ENCODE measurements around the gene SH2D1A. TPM values are rescaled to one million over a fixed set of nuclear protein-coding genes. Genes with fewer than 3 reads are reported as not detected.

The SH2D1A gene
- total and polyA plus RNA-seq, 3 donors from 2014 or later, result 0.82 TPM; not detected in 2

GRCh38 chrX:124388562-124388961 lies 42.2 kb downstream of the SH2D1A start:
- intact Hi-C loops (cut with DNase I; ENCODE audit: low total_unique reads), result no loop called here
- Histone ChIP-seq H3K9me3 (no peaks in the 10 kb centered on the region), H3K27me3 (no peaks in the 10 kb centered on the region), H3K27ac (no peak overlapping the region), H3K36me3 (ENCODE audit: low read depth, missing control alignments) (no peaks in the 10 kb centered on the region), H3K4me3 (no peak overlapping the region), H3K4me1 (no peaks in the 10 kb centered on the region)
- peak; percentile 49 for DNase-seq
- WGBS, 2 donors, result 0 to 3% methylated on average over 1 to 2 of the region's 2 CpGs
- peak in 2 of 3 experiments; percentile 45 to 63 for TF ChIP-seq CTCF (IDR thresholded peaks at IDR 0.05)
- no peak for TF ChIP-seq POLR2A (IDR thresholded peaks at IDR 0.05)

GRCh38 chrX:124392794-124393193 lies 46.4 kb downstream of the SH2D1A start:
- TF ChIP-seq CTCF (IDR thresholded peaks at IDR 0.05), result no peak
- TF ChIP-seq POLR2A (IDR thresholded peaks at IDR 0.05), result no peak
- Histone ChIP-seq H3K36me3 (ENCODE audit: low read depth, missing control alignments) (no peaks in the 10 kb centered on the region), H3K27me3 (no peaks in the 10 kb centered on the region), H3K4me1 (no peaks in the 10 kb centered on the region), H3K27ac (no peak overlapping the region), H3K9me3 (no peaks in the 10 kb centered on the region), H3K4me3 (no peak overlapping the region)
- intact Hi-C loops (cut with DNase I; ENCODE audit: low total_unique reads), result no loop called here
- 82 to 92% methylated on average over 2 to 3 of the region's 3 CpGs for WGBS, 2 donors
- no peak for DNase-seq

- WGBS, 2 donors, result 73 to 87% methylated on average over 1 of the region's 1 CpG
Observed at GRCh38 chrX:124393238-124393637, 46.9 kb downstream of the SH2D1A start.

GRCh38 chrX:124393659-124394058 lies 47.3 kb downstream of the SH2D1A start:
- 93 to 95% methylated on average over 3 of the region's 3 CpGs for WGBS, 2 donors
- Histone ChIP-seq H3K27ac (no peak overlapping the region), H3K9me3 (no peaks in the 10 kb centered on the region), H3K4me3 (no peak overlapping the region), H3K4me1 (no peaks in the 10 kb centered on the region), H3K27me3 (no peaks in the 10 kb centered on the region), H3K36me3 (ENCODE audit: low read depth, missing control alignments) (no peaks in the 10 kb centered on the region)
- TF ChIP-seq POLR2A (IDR thresholded peaks at IDR 0.05), result no peak
- TF ChIP-seq CTCF (IDR thresholded peaks at IDR 0.05), result no peak
- intact Hi-C loops (cut with DNase I; ENCODE audit: low total_unique reads), result no loop called here
- DNase-seq, result no peak

More at GRCh38 chrX:124393238-124393637, 46.9 kb downstream of the SH2D1A start:
- Histone ChIP-seq H3K9me3 (no peaks in the 10 kb centered on the region), H3K4me3 (no peak overlapping the region), H3K27ac (no peak overlapping the region), H3K4me1 (no peaks in the 10 kb centered on the region), H3K36me3 (ENCODE audit: low read depth, missing control alignments) (no peaks in the 10 kb centered on the region), H3K27me3 (no peaks in the 10 kb centered on the region)
- TF ChIP-seq POLR2A (IDR thresholded peaks at IDR 0.05) (no peak), CTCF (IDR thresholded peaks at IDR 0.05) (no peak)
- intact Hi-C loops (cut with DNase I; ENCODE audit: low total_unique reads), result no loop called here
- DNase-seq, result no peak

- WGBS, 2 donors, result 69 to 81% methylated on average over 3 of the region's 3 CpGs
- intact Hi-C loops (cut with DNase I; ENCODE audit: low total_unique reads), result no loop called here
- Histone ChIP-seq H3K27ac (no peak overlapping the region), H3K27me3 (no peaks in the 10 kb centered on the region), H3K4me1 (no peaks in the 10 kb centered on the region), H3K4me3 (no peak overlapping the region), H3K36me3 (ENCODE audit: low read depth, missing control alignments) (no peaks in the 10 kb centered on the region), H3K9me3 (no peaks in the 10 kb centered on the region)
- DNase-seq, result no peak
- TF ChIP-seq POLR2A (IDR thresholded peaks at IDR 0.05) (no peak), CTCF (IDR thresholded peaks at IDR 0.05) (no peak)
Observed at GRCh38 chrX:124395145-124395880, 49.0 kb downstream of the SH2D1A start.
